Measurements from ENCODE around the gene MEIOB.

DNA sequence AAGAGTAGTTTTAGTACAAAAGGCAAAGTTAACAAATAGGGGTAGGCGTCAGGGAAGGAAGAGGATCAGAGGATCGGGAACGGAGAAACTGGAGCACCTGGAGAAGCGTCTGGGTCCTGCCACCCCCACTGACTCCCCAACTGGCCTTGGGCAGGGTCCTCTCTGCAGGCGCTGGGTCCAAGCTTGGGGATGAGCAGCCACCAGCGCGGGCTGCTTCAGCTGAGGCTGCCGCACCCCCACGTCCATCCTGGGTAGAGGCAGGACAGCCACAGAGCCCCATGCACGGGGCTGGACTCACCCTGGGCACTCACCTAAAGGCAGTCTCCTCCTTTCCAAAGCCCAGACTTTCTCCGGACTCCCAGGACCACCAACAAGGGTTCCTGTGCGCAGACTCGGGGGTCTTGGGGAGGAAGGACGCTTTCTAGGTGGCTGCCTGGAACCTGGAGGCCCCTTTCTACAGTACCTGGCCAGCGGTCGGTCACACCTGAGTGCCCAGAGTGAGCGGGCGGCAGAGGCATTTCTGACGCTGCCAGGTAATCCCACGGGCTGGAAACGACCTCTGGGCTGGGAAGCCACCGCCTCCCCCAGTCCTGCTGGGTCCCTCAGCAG lies 45.2 kb upstream of the MEIOB start:
- no peak for TF ChIP-seq EZH2phosphoT487 (IDR thresholded peaks at IDR 0.05; ENCODE audit: insufficient read depth, low read depth)
- no peak for TF ChIP-seq EZH2 (IDR thresholded peaks at IDR 0.05; ENCODE audit: insufficient read depth, poor library complexity, severe bottlenecking)
